ENCODE data around the gene TAF4.

- TF ChIP-seq, protein P1, sequence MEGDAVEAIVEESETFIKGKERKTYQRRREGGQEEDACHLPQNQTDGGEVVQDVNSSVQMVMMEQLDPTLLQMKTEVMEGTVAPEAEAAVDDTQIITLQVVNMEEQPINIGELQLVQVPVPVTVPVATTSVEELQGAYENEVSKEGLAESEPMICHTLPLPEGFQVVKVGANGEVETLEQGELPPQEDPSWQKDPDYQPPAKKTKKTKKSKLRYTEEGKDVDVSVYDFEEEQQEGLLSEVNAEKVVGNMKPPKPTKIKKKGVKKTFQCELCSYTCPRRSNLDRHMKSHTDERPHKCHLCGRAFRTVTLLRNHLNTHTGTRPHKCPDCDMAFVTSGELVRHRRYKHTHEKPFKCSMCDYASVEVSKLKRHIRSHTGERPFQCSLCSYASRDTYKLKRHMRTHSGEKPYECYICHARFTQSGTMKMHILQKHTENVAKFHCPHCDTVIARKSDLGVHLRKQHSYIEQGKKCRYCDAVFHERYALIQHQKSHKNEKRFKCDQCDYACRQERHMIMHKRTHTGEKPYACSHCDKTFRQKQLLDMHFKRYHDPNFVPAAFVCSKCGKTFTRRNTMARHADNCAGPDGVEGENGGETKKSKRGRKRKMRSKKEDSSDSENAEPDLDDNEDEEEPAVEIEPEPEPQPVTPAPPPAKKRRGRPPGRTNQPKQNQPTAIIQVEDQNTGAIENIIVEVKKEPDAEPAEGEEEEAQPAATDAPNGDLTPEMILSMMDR (IDR thresholded peaks at IDR 0.05) = no peak
- TF ChIP-seq POLR2A (IDR thresholded peaks at IDR 0.05) = no peak
Measured at GRCh38 chr20:61997891-61998290, 67.8 kb downstream of the TAF4 start.
